Stomach (tissue), 4 donors: ENCODE results near the gene FADS3.

Experiments used
- EP300 ChIP-seq: sonication (generic); formaldehyde crosslinking; IDR thresholded peaks from one replicate; pipeline ENCODE4 v1.6.1; 2017; ENCODE audit warnings: antibody characterized with exemption
- POLR2A ChIP-seq, 4 donors: fragments of 450-650 bp; IDR thresholded peaks; one replicate each; pipeline ENCODE4 v1.6.1; 2016; ENCODE audit warnings: antibody characterized with exemption in 4 of 4, control low read depth in 2 of 4, mild to moderate bottlenecking in 1 of 4, moderate library complexity in 1 of 4
- POLR2AphosphoS5 ChIP-seq, 3 donors: sonication (generic); formaldehyde crosslinking; IDR thresholded peaks; one replicate each; pipeline ENCODE4 v1.6.1; 2016; ENCODE audit warnings: antibody characterized with exemption in 3 of 3
- TF ChIP-seq, protein P1 (sequence below), 7 experiments: fragments of 450-650 bp in 4 of 7; fragments of 200-600 bp in 3 of 7; sonication (generic) in 3 of 7; IDR thresholded peaks; one replicate each; pipeline ENCODE4 v1.5.1; 2016 to 2019; ENCODE audit warnings: antibody characterized with exemption in 7 of 7, control low read depth in 2 of 7, mild to moderate bottlenecking in 1 of 7

DNA sequence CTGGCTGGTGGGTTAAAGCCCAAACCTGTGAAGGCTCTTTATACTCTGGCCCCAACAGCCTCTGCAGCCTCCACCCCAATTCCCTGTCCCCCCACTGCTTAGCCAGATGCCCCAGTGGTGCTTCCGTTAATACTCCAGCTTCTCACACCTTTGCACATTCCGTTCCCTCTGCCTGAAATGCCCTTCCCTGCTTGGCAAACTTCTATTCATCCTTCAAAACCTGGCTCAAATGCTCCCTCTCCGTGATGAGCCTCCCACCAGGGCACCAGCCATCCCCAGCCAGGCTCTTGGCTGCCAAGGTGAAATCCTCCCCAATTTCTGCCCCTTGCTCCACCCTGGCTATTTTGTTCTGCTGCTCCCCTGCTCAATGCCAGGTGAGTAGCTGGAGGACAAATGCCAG is 12.5 kb upstream of the FADS3 start:
- TF ChIP-seq, protein P1, sequence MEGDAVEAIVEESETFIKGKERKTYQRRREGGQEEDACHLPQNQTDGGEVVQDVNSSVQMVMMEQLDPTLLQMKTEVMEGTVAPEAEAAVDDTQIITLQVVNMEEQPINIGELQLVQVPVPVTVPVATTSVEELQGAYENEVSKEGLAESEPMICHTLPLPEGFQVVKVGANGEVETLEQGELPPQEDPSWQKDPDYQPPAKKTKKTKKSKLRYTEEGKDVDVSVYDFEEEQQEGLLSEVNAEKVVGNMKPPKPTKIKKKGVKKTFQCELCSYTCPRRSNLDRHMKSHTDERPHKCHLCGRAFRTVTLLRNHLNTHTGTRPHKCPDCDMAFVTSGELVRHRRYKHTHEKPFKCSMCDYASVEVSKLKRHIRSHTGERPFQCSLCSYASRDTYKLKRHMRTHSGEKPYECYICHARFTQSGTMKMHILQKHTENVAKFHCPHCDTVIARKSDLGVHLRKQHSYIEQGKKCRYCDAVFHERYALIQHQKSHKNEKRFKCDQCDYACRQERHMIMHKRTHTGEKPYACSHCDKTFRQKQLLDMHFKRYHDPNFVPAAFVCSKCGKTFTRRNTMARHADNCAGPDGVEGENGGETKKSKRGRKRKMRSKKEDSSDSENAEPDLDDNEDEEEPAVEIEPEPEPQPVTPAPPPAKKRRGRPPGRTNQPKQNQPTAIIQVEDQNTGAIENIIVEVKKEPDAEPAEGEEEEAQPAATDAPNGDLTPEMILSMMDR (IDR thresholded peaks at IDR 0.05) = no peak
- TF ChIP-seq POLR2A (IDR thresholded peaks at IDR 0.05) (no peak), POLR2AphosphoS5 (IDR thresholded peaks at IDR 0.05) (no peak), EP300 (no peak)
